Activated naive CD8-positive, alpha-beta T cell treated with anti-CD3 and anti-CD28 coated beads, Interleukin-2, amount 50 U/mL, for 24 hours (primary cell): ENCODE results near the gene NBDY.
"Not testable (repeated sequence)": the region's sequence is repeated elsewhere in the genome, so short reads cannot be mapped to it uniquely, and the experiment has no call there.

ENCODE experiments used
- ATAC-seq: fragments of 150-1000 bp; cut with Tn5 transposase; one replicate; pipeline ENCODE4 v1.10.0; 2021
- DNase-seq: peaks from one replicate; pipeline ENCODE4 v3.0.0; 2021
- H3K27ac Mint-ChIP-seq: one replicate; pipeline ENCODE4 v1.8.0; 2021; ENCODE audit warnings: mild to moderate bottlenecking, mixed read lengths
- H3K27me3 Mint-ChIP-seq: one replicate; pipeline ENCODE4 v1.8.0; 2021; ENCODE audit warnings: mixed read lengths
- H3K36me3 Mint-ChIP-seq: one replicate; pipeline ENCODE4 v1.8.0; 2021; ENCODE audit warnings: low read depth, mixed read lengths
- H3K4me1 Mint-ChIP-seq: one replicate; pipeline ENCODE4 v1.8.0; 2021; ENCODE audit warnings: mixed read lengths
- H3K4me3 Mint-ChIP-seq: one replicate; pipeline ENCODE4 v1.8.0; 2021; ENCODE audit warnings: mild to moderate bottlenecking, moderate library complexity, mixed read lengths
- H3K9me3 Mint-ChIP-seq: one replicate; pipeline ENCODE4 v1.8.0; 2021; ENCODE audit warnings: mixed read lengths

The NBDY gene

DNA sequence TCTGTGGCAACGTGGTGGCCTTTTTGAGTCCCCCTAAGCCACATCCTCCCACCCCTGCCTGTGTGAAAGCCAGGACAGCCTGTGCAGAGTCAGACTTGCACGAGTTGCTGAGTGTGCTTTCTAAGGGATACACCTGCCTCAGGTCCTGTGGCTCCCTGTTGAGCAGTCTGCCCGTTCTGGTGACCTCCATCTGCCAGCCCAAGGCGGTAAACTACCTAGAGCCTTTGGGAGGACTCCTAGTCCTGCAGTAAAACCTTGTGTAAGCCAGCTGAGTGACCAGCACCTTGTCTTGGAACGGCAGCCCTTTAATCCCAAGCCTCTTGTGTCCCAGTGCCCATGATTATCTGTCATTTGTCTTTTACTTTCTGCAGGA is 69.3 kb downstream of the NBDY start:
- Mint-ChIP-seq H3K4me1 (peaks cover 47% of the 10 kb centered on the region), H3K36me3 (peaks cover 14% of the 10 kb centered on the region), H3K9me3 (no peaks in the 10 kb centered on the region), H3K27me3 (no peaks in the 10 kb centered on the region), H3K4me3 (no peak overlapping the region), H3K27ac (no peak overlapping the region)
- peak; percentile 17 for DNase-seq
- ATAC-seq = peak; percentile 53

DNA sequence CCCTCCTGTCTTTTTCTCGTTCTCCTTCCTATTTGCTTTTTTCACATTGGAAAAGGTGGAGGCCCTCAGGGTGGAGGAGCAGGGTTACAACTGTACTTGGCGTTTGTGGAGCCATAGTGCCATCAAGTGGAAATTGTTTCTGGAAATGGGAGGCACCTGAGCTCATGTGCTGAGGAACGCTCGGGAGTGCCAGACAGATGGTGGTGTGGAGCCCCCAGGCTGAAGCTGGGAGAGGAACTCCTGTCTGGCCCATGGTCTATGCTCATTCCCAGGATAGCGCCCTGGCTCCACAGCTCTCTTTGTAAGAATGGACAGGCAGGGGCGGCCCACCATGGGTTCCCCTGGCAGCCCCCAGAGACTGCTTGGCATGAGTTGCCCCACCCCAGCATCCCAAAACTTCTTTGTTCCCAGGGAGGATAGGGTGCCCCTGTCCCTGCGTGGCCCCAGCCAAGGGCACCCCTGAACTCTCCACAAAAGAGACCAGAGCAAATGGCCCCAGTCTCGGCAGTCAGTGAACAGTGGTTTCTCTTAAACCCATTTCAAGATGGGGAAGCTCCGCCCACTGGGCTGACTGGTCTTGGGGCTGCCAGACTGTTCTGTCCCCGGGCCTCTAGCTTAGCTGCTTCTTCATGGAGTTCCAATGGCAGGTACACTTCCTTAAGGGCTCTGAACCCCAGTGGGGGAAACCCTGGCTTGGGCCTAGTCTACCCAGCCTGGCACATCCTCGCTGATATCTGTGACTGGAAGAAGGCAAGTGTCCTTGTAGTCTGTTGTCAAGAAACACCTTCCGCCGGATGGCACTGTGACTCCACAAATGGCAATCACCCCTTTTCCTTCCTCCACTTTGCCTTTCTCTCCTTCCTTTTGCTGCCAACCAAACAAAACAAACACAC is 70.1 kb downstream of the NBDY start:
- ATAC-seq (no peak), DNase-seq (no peak)
- Mint-ChIP-seq H3K27me3 (no peaks in the 10 kb centered on the region), H3K9me3 (no peaks in the 10 kb centered on the region), H3K36me3 (peaks cover 14% of the 10 kb centered on the region), H3K4me3 (no peak overlapping the region), H3K27ac (peak overlapping the region; percentile 64), H3K4me1 (peaks cover 50% of the 10 kb centered on the region)

DNA sequence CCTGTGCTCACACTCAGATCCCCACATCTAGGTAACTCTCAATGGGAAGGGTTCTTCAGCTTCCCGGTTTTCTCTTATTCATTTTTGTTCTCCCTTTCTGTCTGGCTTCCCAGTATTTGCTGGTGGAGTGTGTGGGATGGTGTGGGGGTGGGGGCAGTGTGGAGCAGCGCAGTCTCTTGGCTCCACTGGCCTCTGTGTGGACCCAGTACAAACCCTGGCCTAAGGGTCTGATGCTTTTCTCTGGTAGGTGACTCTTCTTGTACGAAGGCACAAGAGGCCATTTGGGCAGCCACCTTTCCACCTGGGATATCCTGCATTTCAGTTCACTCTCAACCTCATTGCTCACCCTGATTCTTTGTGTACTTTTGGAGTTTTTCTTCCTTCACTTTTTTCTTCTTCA is 71.3 kb downstream of the NBDY start:
- H3K9me3 Mint-ChIP-seq = no peaks in the 10 kb centered on the region
- H3K4me1 Mint-ChIP-seq = peaks cover 50% of the 10 kb centered on the region
- DNase-seq (no peak), ATAC-seq (no peak)
- peaks cover 14% of the 10 kb centered on the region for H3K36me3 Mint-ChIP-seq
- H3K27ac Mint-ChIP-seq = peak overlapping the region; percentile 85
- H3K27me3 Mint-ChIP-seq = no peaks in the 10 kb centered on the region
- H3K4me3 Mint-ChIP-seq = no peak overlapping the region

DNA sequence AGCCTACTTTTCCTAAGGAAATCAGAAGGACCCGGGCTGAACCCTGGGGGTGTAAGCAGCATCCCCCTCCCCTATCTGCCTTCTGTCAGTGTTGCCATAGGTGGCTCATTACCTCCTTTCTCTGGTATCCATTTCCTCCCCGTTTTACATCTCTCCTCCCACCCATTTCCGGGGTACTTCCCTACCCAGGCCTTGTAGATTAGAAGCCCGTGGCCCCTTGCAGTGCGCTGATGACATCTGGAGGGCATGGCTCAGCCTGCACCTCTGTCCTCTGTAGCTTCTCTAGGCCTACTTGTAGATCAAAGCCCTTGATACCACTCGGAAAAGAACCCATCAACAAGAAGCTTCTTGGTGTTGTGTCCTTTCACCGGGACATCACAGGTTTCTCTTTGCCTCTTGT is 71.8 kb downstream of the NBDY start:
- Mint-ChIP-seq H3K4me3 (no peak overlapping the region), H3K9me3 (no peaks in the 10 kb centered on the region), H3K27ac (peak overlapping the region; percentile 85), H3K36me3 (peaks cover 14% of the 10 kb centered on the region), H3K27me3 (no peaks in the 10 kb centered on the region), H3K4me1 (peaks cover 50% of the 10 kb centered on the region)
- DNase-seq (peak; percentile 38), ATAC-seq (peak; percentile 83)

DNA sequence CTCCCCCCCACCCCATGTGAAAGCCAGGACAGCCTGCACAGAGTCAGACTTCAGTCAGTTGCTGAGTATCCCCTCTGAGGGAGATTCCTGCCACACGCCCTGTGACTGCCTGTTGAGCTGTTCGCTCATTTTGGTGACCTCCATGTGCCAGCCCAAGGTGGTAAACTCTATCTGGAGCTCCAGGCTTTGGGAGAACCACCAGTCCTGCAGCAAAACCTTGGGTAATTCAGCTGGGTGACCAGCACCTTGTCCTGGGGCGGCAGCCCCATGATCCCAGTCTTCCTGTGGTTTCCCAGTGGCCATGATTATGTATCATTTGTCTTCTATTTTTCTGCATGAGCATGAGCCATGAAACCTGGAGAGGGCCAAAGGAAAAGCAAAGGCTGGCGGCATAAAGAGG is 73.4 kb downstream of the NBDY start:
- H3K4me3 Mint-ChIP-seq = no peak overlapping the region
- H3K9me3 Mint-ChIP-seq = no peaks in the 10 kb centered on the region
- no peak for DNase-seq
- ATAC-seq = no peak
- H3K4me1 Mint-ChIP-seq = peaks cover 47% of the 10 kb centered on the region
- no peaks in the 10 kb centered on the region for H3K27me3 Mint-ChIP-seq
- H3K27ac Mint-ChIP-seq = no peak overlapping the region
- peaks cover 14% of the 10 kb centered on the region for H3K36me3 Mint-ChIP-seq

DNA sequence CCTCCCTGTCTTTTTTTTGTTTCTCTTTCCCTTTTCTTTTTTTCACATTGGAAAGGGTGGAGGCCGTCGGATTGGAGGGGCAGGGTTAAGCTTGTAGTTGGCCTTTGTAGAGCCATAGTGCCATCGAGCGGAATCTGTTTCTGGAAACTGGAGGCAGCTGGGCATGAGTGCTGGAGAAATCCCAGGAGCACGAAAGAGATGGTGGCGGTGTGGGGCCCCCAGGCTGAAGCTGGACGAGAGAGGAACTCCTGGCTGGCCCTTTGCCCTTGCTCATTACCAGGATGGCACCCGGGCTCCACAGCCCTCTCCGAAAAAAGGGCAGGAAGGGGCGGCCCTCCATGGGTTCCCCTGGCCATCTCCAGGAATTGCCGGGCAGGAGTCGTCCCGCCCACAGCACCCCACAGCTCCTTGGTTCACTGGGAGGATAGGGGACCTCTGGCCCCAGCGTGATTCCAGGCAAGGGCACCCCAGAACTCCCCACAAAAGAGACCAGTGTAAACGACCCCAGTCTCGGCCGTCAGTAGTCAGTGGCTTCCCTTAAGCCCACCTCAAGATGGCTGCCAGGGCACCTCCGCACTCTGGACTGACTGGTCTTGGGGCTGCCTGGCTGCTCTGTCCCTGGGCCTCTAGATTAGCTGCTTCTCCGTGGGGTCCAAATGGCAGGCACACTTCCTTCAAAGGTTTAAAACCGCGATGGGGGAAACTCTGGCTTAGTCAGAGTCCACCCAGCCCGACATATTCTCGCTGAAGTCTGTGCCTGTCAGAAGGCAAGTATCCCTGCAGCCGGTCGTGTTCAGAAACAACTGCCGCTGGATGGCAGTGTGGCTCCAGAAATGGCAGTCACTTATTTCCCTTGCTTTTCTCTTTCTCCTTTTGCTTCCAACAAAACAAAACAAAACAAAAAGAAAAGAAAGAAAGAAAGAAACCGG is 74.1 kb downstream of the NBDY start:
- no peaks in the 10 kb centered on the region for H3K9me3 Mint-ChIP-seq
- H3K27me3 Mint-ChIP-seq = no peaks in the 10 kb centered on the region
- ATAC-seq (peak; percentile 47), DNase-seq (peak; percentile 41)
- no peak overlapping the region for H3K4me3 Mint-ChIP-seq
- H3K36me3 Mint-ChIP-seq = peaks cover 14% of the 10 kb centered on the region
- peaks cover 40% of the 10 kb centered on the region for H3K4me1 Mint-ChIP-seq
- no peak overlapping the region for H3K27ac Mint-ChIP-seq

DNA sequence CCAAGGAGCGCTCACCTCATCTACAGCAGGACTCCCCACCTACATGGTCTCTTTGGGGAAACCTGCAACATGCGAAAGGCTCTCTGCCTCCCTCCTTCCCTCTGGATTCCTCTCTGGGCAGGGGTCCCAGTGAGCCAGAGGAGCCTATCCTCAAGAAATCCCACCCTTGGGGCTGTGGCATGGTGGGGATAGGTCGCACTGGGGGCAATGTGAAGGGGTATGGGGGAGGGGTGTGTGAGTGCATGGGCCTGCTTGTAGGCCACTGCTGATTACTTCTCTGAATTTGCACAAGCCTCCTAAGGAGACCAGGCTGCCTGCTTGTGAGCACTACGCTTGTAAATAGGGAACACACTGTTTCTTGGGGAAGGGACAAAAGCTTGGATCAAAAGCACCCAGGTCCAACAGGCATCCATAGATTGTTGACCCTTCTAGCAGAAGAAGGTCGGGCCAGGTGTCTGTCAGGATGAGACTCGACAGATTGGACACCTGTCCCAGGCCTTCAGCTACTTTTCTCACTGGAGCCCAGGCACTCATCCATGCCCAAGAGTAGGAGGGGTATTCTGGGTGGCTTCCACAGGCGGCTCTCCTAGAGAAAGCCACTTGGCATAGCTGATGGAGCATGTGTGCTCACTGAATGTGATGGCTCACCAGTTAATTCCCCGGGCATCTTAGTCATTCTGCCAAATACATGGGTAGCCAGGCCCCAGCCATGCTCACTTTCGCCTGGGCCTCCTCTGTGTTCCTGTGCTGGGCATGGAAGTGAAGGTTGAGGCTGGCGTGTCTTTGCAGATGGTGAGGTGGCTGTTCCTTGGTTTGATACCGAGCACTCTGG is 75.0 kb downstream of the NBDY start:
- Mint-ChIP-seq H3K27ac (no peak overlapping the region), H3K9me3 (no peaks in the 10 kb centered on the region), H3K27me3 (no peaks in the 10 kb centered on the region), H3K4me3 (no peak overlapping the region), H3K36me3 (peaks cover 20% of the 10 kb centered on the region), H3K4me1 (peaks cover 42% of the 10 kb centered on the region)
- no peak for ATAC-seq
- no peak for DNase-seq

DNA sequence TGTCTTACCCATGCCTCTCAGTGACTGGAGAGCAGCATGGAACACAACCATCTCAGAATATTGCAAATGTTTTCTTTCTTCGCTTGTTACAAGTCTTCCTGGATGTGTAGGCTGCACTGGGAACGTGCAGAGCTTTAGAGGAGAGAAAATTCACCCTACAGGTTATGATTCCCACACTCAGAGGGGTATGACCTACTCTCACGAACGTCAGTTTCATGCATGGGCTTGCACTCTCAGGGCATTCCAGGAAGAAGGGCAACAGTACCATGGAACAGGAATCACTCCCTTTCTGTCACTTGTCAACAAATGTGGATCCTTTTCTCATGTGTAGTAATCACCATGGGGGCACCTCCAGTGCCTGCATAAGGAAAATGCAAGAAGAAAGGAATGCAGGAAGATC is 75.8 kb downstream of the NBDY start:
- Mint-ChIP-seq H3K4me1 (peaks cover 38% of the 10 kb centered on the region), H3K4me3 (no peak overlapping the region), H3K36me3 (peaks cover 17% of the 10 kb centered on the region), H3K9me3 (no peaks in the 10 kb centered on the region), H3K27ac (no peak overlapping the region), H3K27me3 (no peaks in the 10 kb centered on the region)
- DNase-seq (no peak), ATAC-seq (no peak)

DNA sequence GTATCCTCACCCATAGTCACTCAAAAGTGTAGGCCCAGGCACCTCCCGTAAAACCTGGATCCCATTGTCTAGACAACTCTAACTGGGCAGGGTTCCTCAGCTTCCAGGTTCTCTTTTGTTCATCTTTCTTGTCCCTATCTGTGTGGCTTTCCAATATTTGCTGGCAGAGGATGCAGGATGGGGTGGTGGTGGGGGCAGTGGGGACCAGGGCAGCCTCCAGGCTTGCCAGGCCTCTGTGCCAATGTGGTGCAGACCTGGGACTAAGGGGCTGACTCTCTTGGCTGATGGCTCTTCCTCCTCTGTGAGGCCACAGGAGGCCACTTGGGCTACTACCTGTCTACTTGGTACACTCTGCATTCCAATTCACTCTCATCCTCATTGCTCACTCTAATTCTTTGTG is 76.4 kb downstream of the NBDY start:
- no peak overlapping the region for H3K27ac Mint-ChIP-seq
- H3K4me1 Mint-ChIP-seq = peaks cover 38% of the 10 kb centered on the region
- ATAC-seq (no peak), DNase-seq (no peak)
- H3K4me3 Mint-ChIP-seq = no peak overlapping the region
- H3K9me3 Mint-ChIP-seq = no peaks in the 10 kb centered on the region
- H3K27me3 Mint-ChIP-seq = no peaks in the 10 kb centered on the region
- peaks cover 16% of the 10 kb centered on the region for H3K36me3 Mint-ChIP-seq

DNA sequence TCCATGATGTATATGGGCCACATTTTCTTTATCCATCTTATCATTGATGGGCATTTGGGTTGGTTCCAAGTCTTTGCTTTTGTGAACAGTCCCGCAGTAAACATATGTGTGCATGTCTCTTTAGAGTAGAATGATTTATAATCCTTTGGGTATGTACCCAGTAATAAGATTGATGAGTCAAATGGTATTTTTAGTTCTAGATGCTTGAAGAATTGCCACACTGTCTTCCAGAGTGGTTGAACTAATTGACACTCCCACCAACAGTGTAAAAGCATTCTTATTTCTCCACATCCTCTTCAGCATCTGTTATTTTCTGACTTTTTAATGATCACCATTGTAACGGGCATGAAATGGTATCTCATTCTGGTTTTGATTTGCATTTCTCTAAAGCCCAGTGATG is 77.1 kb downstream of the NBDY start:
- H3K27ac Mint-ChIP-seq, H3K4me3 Mint-ChIP-seq, DNase-seq, H3K27me3 Mint-ChIP-seq, H3K9me3 Mint-ChIP-seq, ATAC-seq: not testable (repeated sequence)
- H3K36me3 Mint-ChIP-seq = peaks cover 12% of the 10 kb centered on the region
- peaks cover 37% of the 10 kb centered on the region for H3K4me1 Mint-ChIP-seq

DNA sequence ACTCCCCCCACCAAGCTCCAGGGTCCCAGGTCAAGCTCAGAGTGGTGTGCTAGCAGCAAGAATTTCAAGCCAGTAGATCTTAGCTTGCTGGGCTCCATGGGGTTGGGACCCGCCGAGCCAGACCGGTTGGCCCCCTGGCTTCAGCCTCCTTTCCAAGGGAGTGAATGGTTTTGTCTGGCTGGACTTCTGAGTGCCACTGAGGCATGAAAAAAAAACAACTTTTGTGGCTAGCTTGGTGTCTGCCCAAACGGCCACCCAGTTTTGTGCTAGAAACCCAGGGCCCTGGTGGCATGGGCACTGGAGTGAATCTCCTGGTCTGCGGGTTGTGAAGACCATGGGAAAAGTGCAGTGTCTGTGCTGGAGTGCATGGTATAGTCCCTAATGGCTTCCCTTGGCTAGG is 82.6 kb downstream of the NBDY start:
- Mint-ChIP-seq H3K9me3 (no peaks in the 10 kb centered on the region), H3K4me1 (peaks cover 49% of the 10 kb centered on the region), H3K36me3 (peaks cover 19% of the 10 kb centered on the region), H3K27me3 (no peaks in the 10 kb centered on the region), H3K27ac (no peak overlapping the region), H3K4me3 (no peak overlapping the region)
- no peak for DNase-seq
- ATAC-seq = no peak

DNA sequence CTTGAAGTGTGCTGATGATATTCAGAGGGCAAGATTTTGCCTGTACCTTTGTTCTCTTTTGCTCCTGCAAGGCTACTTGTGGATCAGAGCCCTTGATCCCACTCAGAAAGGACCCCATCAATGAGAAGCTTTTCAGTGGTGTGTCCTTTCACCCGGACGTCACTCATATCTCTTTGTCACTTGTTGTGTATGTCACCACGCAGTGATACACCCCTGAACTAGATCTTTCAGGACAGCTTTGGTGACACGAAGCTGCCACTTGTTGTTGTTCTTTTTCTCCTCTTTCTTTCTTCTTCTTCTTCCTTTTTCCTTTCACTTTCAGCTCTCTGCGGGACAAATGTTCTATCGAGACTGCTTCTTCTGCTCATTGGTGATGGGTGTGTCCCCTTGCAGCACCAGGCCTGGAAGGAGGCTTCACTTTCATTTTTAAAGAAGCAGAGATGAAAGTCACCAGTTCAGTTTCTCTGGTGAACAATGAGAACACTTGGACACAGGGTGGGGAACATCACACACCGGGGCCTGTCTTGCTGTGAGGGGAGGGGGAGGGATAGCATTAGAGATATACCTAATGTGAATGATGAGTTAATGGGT is 83.6 kb downstream of the NBDY start:
- no peaks in the 10 kb centered on the region for H3K9me3 Mint-ChIP-seq
- peaks cover 19% of the 10 kb centered on the region for H3K36me3 Mint-ChIP-seq
- peaks cover 44% of the 10 kb centered on the region for H3K4me1 Mint-ChIP-seq
- no peaks in the 10 kb centered on the region for H3K27me3 Mint-ChIP-seq
- peak; percentile 81 for ATAC-seq
- H3K27ac Mint-ChIP-seq = peak overlapping the region; percentile 93
- no peak for DNase-seq
- H3K4me3 Mint-ChIP-seq = peak overlapping the region; percentile 74

DNA sequence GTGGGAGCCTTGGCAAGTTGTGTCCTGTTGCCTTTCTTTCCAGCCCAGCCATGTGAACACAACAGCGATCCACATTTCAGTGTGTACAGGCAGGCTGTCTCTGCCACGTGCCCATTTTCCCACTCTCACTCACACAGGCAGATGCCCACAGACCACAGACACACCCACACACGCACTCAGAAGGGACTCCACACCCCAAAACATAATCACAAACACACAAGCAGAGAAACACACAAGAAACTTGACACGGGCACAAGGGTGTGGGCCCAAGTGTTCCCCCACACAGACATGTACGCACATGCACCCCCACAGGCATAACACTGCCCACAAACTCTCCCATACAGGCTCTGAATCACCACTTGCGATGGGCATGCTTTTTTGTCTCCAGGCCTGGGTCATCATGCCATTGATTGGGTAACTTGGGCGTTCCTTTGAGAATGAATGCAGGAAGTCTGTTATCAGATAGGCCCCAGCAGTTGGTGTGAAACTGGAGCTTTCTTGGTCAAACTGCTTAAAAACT is 84.3 kb downstream of the NBDY start:
- H3K36me3 Mint-ChIP-seq = peaks cover 19% of the 10 kb centered on the region
- H3K4me1 Mint-ChIP-seq = peaks cover 44% of the 10 kb centered on the region
- ATAC-seq (peak; percentile 84), DNase-seq (peak; percentile 28)
- peak overlapping the region; percentile 93 for H3K27ac Mint-ChIP-seq
- H3K9me3 Mint-ChIP-seq = no peaks in the 10 kb centered on the region
- no peaks in the 10 kb centered on the region for H3K27me3 Mint-ChIP-seq
- peak overlapping the region; percentile 74 for H3K4me3 Mint-ChIP-seq

DNA sequence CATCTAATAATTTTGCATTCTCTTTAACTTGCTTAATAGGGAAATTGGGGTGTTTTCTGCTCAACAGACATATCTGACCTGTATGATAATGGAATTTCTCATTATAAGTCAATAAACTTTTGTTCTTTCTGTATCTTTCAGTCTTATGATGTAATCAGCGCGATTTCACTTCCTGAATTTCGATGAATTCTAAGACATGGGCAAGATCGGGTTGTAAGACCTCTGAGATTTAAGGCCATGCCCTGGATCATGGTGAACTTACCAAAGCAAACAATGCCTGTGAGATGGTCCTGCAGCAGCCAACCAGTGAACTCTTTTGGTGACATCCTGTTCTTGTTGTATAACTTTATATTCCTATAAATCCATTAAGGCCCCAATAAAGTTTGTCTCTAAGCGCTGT is 88.1 kb downstream of the NBDY start:
- Mint-ChIP-seq H3K4me1 (peaks cover 23% of the 10 kb centered on the region), H3K4me3 (no peak overlapping the region), H3K9me3 (no peaks in the 10 kb centered on the region), H3K27me3 (no peaks in the 10 kb centered on the region), H3K27ac (no peak overlapping the region), H3K36me3 (peaks cover 12% of the 10 kb centered on the region)
- no peak for ATAC-seq
- DNase-seq = no peak
